ENCODE results near the gene DDX54. TPM values are rescaled to one million over a fixed set of nuclear protein-coding genes. Genes with fewer than 3 reads are reported as not detected.

DDX54 gene
- total RNA-seq: 10 to 100 TPM; 33.4 to 48.0 TPM

GRCh38 chr12:113185180-113186032, at the start of gene DDX54, which contains the start of gene RITA1:
TSS of gene DDX54 (minus strand) at chr12:113185478. CDS start at chr12:113185451, 27 bp downstream.
TSS of gene RITA1 (plus strand) at chr12:113185721. CDS start at chr12:113186747, 1,026 bp downstream.

GRCh38 chr12:113221181-113221996, 36.1 kb upstream of the DDX54 start, which contains the start of gene TPCN1:
TSS of gene TPCN1 (plus strand) at chr12:113221464. CDS start at chr12:113226853, 5,389 bp downstream.

GRCh38 chr12:113149361-113150150, 35.7 kb downstream of the DDX54 start, which contains the start of gene CFAP73:
TSS of gene CFAP73 (plus strand) at chr12:113149724. CDS start at chr12:113149858, 134 bp downstream.

GRCh38 chr12:113135178-113136127, 49.8 kb downstream of the DDX54 start, which contains the start of gene RASAL1:
TSS of gene RASAL1 (minus strand) at chr12:113135761. CDS start at chr12:113135462, 299 bp downstream.

Small RNA genes within 50 kb of the gene (small RNA-seq; reads per million reads assigned to genes)
- gene MIR7106: 0 reads per million in 2 donors
- 0 reads per million in 2 donors for gene RF00019

Other genes starting within 250 kb of the DDX54 start
- gene OAS3, start 247.0 kb downstream of the DDX54 start, total RNA-seq: 100 to 1,000 TPM; 186 to 302 TPM
- gene OAS2, start 207.0 kb downstream of the DDX54 start, total RNA-seq: 100 to 1,000 TPM; 344 to 425 TPM
- gene DTX1, start 128.7 kb downstream of the DDX54 start, total RNA-seq: under 1 TPM; under 0.01 to 0.34 TPM
- gene RASAL1, start 49.7 kb downstream of the DDX54 start, total RNA-seq: under 1 TPM in 1 of 2 donors, not detected in 1; under 0.01 TPM
- gene CFAP73, start 35.8 kb downstream of the DDX54 start, total RNA-seq: not detected
- gene RITA1, start 243 bp upstream of the DDX54 start, total RNA-seq: 10 to 100 TPM; 22.0 to 30.0 TPM
- gene TPCN1, start 36.0 kb upstream of the DDX54 start, total RNA-seq: 10 to 100 TPM; 11.4 to 16.0 TPM
- 10 to 100 TPM; 10.7 to 12.0 TPM for gene SLC8B1, start 149.6 kb upstream of the DDX54 start, total RNA-seq
- 10 to 100 TPM; 44.0 to 60.6 TPM for gene PLBD2, start 173.1 kb upstream of the DDX54 start, total RNA-seq
- not detected for gene SDS, start 218.4 kb upstream of the DDX54 start, total RNA-seq
- 10 to 100 TPM in 1 of 2 donors, 1 to 10 TPM in 1; 5.0 to 10.7 TPM for gene SDSL, start 236.9 kb upstream of the DDX54 start, total RNA-seq